Vagina (tissue), 2 donors: Measurements from ENCODE around the gene C16orf46.

Experiments used
- CTCF ChIP-seq, 3 experiments: fragments of 450-650 bp in 2 of 3; fragments of 200-600 bp in 1 of 3; sonication (generic) in 1 of 3; IDR thresholded peaks; one replicate each; pipeline ENCODE4 v1.5.1; 2017 to 2019; ENCODE audit warnings: antibody characterized with exemption in 3 of 3, mild to moderate bottlenecking in 2 of 3, moderate library complexity in 2 of 3
- POLR2A ChIP-seq, 2 donors: fragments of 450-650 bp; IDR thresholded peaks; one replicate each; pipeline ENCODE4 v1.6.1; 2017; ENCODE audit warnings: antibody characterized with exemption in 2 of 2, mild to moderate bottlenecking in 2 of 2, moderate library complexity in 2 of 2

- no peak for TF ChIP-seq POLR2A (IDR thresholded peaks at IDR 0.05)
- TF ChIP-seq CTCF (IDR thresholded peaks at IDR 0.05), result no peak
These were observed 36.2 kb downstream of the C16orf46 start for GRCh38 chr16:81040842-81041241.
